Fibroblast of skin of scalp (primary cell): Measurements from ENCODE around the gene FRS2.

ENCODE experiments used
- DNase-seq: peaks from one replicate; pipeline ENCODE4 v3.0.0-alpha.2; 2013

FRS2 gene

DNA sequence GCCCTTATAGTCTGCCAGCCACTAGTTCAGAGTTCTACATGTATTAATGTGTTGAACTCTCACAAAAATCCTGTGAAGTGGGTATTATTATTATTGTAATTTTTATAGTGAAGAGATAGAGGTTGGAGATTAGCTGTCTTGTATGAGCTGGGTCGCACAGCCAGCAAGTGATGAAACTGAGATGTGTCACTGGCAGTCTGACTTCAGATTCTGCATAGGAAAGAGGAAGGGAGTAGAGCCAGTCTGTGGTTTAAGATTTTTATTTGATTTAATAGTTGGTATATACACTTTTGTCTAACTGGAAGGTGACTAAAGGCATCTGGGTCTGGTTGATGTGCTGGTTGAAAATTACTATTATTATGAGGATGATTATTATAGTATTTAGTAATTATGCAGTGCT is 5.8 kb upstream of the FRS2 start:
- DNase-seq, result no peak

- no peak for DNase-seq
Observed at GRCh38 chr12:69466867-69467266, 3.3 kb upstream of the FRS2 start.

DNA sequence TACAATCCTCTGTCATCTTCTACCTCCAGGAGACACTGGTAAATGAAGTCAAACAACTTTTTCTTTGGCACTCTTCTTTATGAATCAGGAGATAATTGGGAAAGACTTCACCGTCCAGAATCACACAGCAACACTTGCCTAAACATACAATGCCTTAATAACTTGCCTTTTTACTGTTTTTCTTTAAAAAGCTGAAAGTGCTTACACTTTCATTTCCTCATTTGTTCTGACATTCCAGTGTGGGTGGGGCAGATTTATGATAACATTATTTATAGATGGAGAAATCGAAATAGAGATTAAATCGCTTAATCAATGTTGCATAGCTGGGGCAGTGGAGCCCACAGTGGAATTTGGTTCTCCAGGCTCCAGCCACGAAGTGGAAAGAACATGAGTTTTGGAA is 2.8 kb upstream of the FRS2 start:
- no peak for DNase-seq

DNA sequence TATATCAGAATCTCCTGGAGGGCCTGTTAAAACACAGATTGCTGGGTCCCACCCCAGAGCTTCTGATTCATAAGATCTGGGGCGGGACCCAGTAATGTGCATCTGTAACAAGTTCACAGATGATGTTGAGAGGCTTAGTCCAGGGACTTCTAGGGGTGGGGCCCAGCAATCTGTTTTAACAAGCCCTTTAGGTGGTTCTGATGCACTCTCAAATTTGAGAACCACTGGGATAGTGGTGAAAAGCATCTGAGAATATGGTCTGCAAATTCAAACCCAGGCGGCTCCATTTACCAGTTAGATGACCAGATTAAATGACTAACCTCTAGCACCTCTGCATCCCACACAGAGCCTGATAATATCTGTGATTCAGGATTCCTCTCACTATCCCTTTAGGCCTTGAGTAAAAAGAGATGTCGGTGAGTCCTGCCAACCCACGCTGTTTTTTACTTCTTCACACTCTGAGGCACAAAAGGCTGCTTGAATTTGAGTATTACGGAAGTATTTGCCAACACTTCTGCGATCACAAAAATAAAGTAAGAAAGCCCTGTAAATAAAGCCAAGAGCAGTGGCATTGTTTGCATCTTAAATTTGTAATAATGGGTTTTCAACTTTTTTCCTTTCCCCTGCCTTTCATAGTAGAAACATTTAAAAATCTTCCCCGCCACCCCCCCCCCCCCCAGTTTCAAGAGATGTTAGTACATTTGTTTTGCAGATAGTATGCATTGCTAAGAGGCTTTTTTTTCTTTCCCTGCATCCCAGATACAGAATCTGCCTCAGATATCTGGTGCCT is 1.8 kb upstream of the FRS2 start:
- no peak for DNase-seq

DNA sequence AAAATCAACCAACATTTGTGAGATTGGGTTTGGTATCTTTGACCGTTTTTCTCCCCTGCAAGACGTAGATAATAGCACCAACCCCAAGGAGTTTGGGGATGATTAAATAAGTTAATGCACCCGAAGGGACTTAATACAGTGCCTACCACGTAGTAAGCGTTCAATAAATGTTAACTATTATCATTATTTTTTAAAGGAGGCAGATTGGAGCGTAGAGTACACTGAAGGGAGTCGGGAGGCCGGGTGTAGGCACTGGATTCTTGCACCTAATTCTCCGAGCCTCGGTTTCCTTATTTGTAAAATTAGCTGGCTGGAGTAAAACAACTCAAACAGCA is 367 bp upstream of the FRS2 start:
- DNase-seq, result no peak

GRCh38 chr12:69471076-69471430 is 865 bp downstream of the FRS2 start:
- no peak for DNase-seq

GRCh38 chr12:69471667-69472385 is 1.6 kb downstream of the FRS2 start:
- DNase-seq, result no peak

- no peak for DNase-seq
Observed at GRCh38 chr12:69473262-69473661, 3.1 kb downstream of the FRS2 start.

- DNase-seq, result no peak
Observed at GRCh38 chr12:69474456-69474855, 4.3 kb downstream of the FRS2 start.

DNA sequence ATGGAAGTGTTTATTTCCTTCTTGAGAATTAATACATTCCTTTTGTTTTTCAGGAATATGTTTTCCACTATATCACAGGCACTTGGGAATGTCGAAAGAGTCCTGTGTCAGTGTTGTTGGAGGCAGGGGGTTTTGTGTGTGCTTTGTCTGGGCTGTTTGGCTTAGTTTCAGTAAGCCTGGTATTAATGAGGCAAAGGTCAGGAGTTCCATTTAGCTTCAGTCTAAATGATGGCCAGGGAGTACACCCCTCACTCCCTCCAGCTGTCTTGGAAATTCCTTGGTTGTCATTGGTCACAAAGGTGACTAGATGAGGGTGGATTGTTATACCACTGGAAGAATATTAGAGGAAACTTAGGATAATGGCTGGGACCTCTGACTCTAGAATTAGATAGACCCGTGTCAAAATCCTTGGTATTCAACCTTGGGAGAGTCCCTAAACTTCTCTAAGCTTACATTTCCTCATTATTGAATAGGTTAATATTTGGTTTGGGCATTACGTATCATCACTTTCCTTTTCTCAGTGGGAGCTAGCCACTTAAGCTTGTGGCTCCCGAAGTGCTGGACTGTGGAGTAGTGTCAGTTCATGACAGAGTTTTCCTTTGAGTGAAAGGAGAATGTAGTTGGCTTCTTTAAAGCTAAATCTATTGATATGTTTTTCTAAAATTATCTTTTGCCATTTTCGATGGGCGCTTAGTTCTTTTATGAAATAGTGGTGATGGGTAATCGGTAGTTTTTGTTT is 5.2 kb downstream of the FRS2 start:
- peak; percentile 52 for DNase-seq

DNA sequence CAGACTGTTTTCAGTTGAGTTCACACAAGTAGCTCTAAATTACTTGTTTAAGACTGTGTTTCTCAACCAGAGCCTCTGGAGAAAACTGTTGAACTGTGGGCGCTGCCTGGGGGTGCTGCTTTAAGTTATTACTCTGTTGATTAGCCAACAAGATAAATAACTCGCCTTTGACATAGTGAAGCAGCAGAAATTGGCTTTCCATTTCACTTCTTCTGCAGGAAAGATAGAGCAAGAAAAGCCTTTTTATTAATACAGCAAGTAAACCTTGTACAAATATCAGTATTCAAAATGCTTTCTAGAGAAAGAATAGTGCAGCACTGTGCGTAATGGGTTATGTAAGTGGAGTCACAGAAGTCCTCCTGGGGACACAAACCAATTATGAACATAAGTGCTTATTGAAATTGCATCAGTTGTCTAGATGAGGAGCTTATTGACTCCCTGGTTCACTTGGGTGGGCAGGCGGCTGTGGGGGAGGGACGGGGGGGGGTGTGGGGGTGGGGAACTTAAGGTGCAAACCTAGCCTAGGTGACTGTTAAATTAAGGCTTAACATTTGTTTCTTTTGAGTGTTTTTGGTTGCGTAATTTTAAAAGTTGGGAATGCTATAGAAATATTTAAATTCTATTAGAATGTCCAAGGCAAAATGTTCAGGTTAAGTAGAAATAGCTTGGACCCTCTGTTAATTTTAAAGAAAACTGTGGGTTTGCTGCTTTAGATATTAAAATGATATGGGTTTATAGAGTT is 6.3 kb downstream of the FRS2 start:
- no peak for DNase-seq

- DNase-seq, result no peak
Observed at GRCh38 chr12:69479675-69480074, 9.5 kb downstream of the FRS2 start.

- DNase-seq, result no peak
Observed at GRCh38 chr12:69480698-69481097, 10.5 kb downstream of the FRS2 start.

DNA sequence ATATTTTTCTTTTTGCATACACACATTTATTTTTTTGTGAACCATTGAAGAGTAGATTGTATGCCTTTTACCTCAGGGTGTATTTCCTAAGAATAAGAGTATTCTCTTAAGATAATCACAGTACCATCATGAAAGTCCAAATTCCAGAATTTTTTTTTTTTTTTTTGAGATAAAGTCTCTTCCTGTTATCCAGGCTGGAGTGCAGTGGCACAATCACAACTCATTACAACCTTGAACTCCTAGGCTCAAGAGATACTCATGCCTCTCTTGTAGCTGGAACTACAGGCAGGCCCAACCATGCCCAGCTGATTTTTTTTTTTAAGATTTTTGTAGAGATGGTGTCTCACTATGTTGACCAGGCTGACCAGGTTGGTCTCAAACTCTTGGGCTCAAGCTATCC is 10.9 kb downstream of the FRS2 start:
- DNase-seq, result no peak

- DNase-seq, result no peak
Observed at GRCh38 chr12:69483700-69484099, 13.5 kb downstream of the FRS2 start.

DNA sequence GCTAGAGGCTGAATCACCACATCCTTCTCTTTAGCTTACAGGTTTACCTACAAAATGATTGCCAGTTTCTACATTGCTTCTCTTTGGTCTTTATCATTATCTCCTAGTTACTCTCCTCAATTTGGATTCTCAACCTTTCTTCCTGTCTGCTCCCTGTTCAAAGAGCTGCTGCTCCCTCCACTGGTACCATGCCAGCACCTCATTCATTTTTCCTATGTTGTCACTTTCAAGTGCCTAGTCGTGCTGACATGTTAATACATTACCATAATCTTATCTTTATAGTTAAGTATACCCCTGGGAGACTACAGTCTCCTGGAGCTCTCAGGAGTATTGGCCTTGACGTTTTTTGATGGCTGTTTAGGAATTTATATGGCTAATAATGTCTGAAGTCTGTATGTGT is 14.2 kb downstream of the FRS2 start:
- no peak for DNase-seq

GRCh38 chr12:69490920-69491643 is 20.9 kb downstream of the FRS2 start:
- DNase-seq, result no peak

- no peak for DNase-seq
Observed at GRCh38 chr12:69492739-69493138, 22.6 kb downstream of the FRS2 start.

DNA sequence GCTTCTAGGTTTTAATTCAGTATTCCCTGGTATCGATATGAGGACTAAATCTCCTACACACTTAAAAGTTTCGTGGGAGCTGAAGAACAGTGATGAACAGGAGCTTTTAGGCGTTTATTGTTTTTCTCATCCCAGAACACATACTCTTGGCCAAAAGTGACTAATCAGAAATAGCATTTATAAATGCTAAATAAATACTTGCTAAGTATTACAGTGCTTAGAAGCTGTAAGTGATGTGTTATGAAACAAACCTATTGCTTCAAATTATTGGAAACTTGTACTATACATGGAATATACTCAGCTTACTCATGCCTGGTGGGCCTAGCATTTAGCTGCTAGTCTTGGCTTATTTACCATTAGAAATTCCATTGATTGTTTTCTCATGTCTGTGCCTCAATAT is 24.9 kb downstream of the FRS2 start:
- DNase-seq, result no peak

DNA sequence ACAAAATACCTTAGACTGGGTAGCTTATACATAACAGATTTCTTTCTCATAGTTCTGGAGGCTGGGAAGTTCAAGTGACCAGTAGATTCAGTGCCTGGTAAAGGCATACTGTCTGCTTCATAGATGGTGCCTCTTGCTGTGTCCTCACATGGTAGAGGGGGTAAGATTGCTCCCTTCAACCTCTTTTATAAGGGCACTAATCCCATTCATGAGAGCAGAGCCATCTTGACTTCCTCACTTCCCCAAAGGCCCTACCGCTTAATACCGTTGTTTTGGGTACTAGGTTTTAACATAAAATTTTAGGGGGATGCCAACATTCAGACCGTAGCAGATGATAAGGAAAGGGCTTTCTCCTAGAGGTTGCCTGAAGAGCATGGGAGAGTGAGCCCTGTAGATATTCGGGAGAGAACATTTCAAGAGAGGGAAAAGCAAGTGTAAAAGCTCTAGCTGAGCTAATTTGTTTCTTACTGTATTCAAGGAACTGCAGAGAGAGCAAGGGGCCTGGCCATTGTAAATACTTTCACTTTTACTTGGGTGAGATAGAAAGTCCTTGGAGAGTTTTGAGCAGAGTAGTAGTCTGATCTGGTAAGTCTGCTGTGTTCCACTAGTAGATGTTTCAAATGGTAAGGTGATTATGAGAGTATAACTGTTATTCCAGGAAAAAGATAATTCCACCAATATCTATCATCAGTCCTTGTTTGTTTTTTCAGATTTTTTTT is 27.3 kb downstream of the FRS2 start:
- DNase-seq, result peak; percentile 29

DNA sequence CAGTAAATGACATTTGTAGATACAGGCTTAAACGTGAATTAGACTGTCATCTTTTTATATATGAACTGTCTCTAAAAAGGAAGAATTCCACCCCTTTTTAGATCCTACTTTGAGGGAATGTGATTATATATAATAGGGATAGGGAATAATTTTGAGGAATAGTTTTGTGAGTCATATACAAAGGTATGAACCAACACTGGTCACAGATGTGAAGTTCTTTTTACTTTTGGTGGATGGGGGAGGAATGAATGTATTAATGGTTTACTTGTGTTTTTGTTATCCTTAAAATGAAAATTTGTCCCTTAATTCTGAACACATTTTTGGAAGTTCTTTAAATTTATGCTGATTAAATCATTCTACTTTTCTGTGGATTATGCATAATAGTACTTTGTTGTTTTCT is 30.4 kb downstream of the FRS2 start:
- DNase-seq, result peak; percentile 45
